GM13977 (cell line): Measurements from ENCODE around the gene CYP2A6.

ENCODE experiments used
- DNase-seq: peaks from one replicate; pipeline ENCODE4 v3.0.0; 2012; ENCODE audit warnings: low spot score
- in situ Hi-C: fragments of 300-500 bp; cut with MboI; formaldehyde crosslinking; loops from one replicate; pipeline ENCODE4 v1.12.0; 2022; ENCODE audit warnings: low sequenced_read_pairs, low pct_unique_long_range_greater_than_20kb, mixed read lengths, inconsistent platforms; ENCODE audit not compliant: unreplicated experiment
- TF ChIP-seq, protein P1 (sequence below): IDR thresholded peaks from 2 replicates; pipeline ENCODE4 v1.5.1; 2012; ENCODE audit warnings: mild to moderate bottlenecking, control low read depth; ENCODE audit not compliant: insufficient read depth; ENCODE audit errors: extremely low read depth, missing control alignments

CYP2A6 gene

DNA sequence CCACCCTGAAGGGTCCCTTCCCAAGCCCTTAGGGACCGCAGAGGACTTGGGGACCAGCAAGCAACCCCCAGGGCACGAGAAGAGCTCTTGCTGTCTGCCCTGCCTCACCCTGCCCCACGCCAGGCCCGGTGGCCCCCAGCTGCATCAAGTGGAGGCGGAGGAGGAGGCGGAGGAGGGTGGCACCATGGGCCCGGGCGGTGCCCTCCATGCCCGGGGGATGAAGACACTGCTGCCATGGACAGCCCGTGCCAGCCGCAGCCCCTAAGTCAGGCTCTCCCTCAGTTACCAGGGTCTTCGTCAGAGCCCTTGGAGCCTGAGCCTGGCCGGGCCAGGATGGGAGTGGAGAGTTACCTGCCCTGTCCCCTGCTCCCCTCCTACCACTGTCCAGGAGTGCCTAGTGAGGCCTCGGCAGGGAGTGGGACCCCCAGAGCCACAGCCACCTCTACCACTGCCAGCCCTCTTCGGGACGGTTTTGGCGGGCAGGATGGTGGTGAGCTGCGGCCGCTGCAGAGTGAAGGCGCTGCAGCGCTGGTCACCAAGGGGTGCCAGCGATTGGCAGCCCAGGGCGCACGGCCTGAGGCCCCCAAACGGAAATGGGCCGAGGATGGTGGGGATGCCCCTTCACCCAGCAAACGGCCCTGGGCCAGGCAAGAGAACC, 49.8 kb downstream of the CYP2A6 start:
- DNase-seq, result no peak
- in situ Hi-C loops, result no loop called here
- TF ChIP-seq, protein P1, sequence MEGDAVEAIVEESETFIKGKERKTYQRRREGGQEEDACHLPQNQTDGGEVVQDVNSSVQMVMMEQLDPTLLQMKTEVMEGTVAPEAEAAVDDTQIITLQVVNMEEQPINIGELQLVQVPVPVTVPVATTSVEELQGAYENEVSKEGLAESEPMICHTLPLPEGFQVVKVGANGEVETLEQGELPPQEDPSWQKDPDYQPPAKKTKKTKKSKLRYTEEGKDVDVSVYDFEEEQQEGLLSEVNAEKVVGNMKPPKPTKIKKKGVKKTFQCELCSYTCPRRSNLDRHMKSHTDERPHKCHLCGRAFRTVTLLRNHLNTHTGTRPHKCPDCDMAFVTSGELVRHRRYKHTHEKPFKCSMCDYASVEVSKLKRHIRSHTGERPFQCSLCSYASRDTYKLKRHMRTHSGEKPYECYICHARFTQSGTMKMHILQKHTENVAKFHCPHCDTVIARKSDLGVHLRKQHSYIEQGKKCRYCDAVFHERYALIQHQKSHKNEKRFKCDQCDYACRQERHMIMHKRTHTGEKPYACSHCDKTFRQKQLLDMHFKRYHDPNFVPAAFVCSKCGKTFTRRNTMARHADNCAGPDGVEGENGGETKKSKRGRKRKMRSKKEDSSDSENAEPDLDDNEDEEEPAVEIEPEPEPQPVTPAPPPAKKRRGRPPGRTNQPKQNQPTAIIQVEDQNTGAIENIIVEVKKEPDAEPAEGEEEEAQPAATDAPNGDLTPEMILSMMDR, result no peak

DNA sequence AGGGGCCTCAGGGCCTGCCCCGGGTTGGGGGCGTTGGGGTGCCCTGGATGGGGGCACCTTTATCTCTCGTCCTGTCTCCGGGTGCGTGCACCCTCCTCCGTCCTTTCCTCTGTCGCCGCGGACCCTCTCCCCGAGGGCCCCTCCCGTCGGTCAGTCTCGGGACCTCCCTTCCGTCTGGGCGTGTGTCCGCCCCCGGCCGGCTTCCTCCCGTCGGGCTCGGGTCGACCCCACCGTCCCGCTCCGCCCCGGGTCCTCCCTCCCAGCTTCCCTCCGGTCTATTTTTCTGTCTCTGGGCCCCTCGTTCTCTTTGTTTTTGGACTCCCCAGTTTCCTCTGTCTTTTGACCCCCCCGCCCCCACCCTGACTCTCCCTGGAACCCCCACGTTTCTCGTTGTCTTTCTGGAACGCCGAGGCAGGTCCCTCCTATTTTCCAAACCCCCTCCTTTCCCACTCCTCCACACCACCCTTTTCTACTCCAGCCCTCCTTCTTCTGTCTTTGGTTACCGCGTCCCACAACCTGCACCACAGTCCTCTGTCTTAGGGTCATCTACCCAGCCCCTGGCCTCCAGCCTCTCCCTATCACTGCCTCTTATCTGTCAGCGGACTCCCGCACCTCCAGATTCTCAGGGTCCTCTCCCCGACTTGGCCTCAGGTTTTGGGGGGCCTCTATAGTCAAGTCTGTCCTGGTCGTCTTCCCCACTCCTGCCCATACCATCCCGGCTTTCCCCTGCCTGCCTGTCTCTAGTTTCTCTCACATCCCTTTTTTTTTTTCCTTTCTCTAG, 50.5 kb downstream of the CYP2A6 start:
- DNase-seq, result peak; percentile 70

DNA sequence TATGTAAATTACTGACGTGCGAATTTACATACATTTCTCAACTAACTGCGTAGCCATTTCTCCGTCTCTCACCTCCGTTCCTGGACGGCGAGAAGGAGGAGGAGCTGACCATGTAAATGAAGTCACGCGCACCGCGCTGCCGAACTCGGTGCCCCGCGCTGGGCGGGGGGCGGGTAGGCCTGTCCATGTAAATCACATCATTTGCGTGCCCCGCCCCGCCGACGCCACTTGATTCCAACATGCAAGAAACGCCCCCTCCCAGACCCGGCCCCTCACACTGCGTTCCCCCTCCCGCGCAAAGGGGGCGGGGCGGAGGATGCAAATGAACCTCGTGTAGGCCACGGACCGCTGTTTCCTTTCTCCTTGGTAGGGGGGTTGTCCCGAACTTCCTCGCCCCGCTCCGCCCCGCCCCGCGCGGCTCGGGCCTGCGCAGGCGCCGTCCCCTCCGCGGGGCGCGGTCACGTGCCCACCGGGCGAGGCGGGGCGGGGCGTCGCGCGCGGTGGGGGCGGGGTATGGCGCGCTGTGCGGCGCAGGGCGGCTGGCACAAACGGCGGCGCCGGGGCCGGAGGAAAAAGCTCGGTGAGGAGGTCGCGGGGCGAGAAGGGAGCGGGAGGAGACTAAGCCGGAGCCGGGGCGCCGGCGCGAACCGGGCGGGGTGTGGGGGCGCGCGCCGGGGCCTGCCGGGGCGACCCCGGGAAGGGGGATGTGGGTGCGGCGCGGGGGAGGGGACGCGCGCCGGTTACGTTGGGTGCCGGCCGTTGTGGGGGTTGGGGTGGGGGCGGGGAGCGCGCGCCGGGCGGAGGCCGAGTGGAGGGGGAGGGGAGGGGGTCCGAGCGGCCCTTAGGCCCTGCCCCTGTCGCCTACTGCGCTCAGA, 51.3 kb downstream of the CYP2A6 start, which contains the start of gene EGLN2:
Gene EGLN2, plus strand, starts transcription at position 509 of the 875 bp plus-strand sequence. CDS start 1,382 bp downstream, outside the sequence.
- in situ Hi-C loops, result no loop called here
- TF ChIP-seq, protein P1, result no peak
- peak; percentile 98 for DNase-seq

More for the DNA sequence above, 50.5 kb downstream of the CYP2A6 start:
- TF ChIP-seq, protein P1, result no peak
- in situ Hi-C loops, result no loop called here

DNA sequence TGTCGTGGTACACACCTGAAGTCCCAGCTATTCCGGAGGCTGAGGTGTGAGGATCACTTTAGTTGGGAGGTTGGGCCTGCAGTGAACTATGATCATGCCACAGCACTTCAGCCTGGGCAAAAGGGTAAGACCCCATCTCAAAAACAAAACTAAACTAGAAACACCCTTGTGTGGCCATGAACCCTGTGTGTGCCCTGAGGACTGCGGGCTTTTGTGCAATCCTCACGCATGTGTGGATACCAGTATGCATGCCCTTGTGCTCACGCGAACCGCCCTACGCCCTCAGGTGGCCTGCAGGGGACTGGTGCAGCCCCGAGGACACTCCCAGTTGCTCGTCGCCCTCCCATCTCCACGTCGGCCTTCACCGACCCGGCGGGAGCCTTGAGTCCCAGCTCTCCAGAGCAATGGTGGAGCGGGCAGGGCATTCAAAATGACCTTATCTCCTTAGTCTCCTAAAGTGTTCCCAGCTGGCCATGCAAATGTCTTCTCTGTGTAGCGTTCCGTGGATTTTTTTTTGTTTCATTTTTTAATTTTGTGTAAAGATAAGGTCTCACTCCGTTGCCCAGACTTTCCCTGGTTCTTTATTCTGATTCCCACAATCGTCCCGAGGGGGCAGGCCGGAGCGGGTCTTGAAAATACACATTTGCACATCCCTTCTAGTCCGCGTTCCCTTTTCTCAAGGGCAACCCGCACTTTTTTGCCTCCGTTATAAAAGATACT, 52.1 kb downstream of the CYP2A6 start:
- peak; percentile 80 for DNase-seq
- in situ Hi-C loops, result no loop called here

DNA sequence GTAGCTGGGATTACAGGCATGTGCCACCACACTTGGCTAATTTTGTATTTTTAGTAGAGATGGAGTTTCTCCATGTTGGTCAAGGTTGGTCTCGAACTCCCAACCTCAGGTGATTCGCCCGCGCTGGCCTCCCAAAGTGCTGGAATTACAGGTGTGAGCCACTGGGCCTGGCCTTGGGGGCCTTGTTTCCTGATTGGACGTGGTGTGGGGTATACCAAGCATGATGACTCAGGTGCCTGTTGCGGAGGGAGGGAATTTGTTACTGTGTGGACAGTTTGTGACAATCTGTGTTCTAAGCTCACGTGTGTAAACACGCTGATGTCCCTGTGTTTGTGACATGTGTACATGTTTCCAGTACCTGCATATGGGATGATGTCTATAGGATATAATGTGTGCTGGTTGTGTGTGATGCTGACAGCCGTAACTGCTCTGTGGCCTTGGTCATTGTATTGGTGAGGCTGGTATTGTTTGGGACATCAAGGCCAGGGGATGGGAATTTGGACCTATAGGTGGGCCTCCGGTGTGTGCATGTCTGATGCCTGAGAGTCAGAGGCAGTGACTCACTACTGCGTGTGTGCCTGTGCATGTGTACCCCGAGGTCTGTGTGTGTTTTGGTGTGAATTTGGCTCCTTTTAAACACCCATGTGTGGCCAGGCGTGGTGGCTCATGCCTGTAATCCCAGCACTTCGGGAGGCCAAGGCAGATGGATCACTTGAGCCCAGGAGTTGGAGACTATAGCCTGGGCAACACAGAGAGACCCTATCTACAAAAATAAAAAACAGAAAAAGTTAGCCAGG, 52.9 kb downstream of the CYP2A6 start:
- DNase-seq, result no peak
- TF ChIP-seq, protein P1, result no peak
- in situ Hi-C loops, result no loop called here

More for the DNA sequence above, 52.1 kb downstream of the CYP2A6 start:
- TF ChIP-seq, protein P1, result peak; percentile 48
